Measurements from ENCODE around the gene GABBR2. TPM values are rescaled to one million over a fixed set of nuclear protein-coding genes. Genes with fewer than 3 reads are reported as not detected.

GABBR2 gene
- total RNA-seq, 2 donors from 2014 or later: not detected

DNA sequence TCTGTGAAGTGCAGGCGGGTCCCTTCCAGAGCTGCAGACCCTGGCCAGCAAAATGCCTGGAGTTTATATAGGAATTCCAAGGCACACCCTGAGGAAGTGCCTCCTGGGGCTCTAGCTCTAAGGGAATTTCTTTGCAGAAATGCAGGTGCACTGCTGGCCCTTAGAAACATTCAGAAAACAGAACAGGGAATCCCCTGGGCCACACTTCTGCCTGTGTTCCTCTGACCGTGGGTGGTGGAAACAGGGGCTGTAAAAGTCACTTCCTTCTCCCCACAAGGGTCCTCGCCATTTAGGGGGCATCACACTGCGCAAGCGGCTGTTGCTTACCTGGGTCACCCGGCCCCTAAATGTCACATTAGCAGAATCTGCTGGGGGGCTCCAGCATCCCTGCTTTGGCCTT, 312.5 kb downstream of the GABBR2 start:
- Mint-ChIP-seq H3K36me3 (ENCODE audit: low read depth) (no peaks in the 10 kb centered on the region), H3K9me3 (peaks cover 5% of the 10 kb centered on the region), H3K4me3 (no peak overlapping the region), H3K4me1 (peaks cover 5% of the 10 kb centered on the region), H3K27me3 (peaks cover 23% of the 10 kb centered on the region), H3K27ac (no peak overlapping the region)
- ATAC-seq (replicated peaks): no peak

DNA sequence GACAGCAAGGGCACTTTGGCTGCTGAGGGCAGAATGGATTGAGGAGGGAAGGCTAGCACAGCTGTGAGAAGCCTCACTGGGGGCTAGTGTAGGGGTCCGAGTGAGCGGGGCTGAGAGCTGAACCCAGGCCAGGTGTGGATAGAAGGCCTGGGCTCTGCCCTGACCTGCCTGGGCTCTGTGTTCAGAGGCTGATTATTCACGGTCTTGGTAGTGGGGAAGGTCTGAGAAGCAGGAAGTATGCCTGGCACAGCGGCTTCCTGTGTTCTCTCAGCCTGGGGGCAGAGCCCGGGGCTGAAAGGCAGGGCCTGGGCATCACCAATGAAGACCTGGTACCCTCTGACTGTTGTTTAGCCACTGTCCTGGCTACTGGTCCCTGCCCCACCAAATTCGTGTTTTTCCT, 316.9 kb downstream of the GABBR2 start:
- H3K9me3 Mint-ChIP-seq: peaks cover 5% of the 10 kb centered on the region
- H3K27ac Mint-ChIP-seq: peak overlapping the region; percentile 9
- ATAC-seq (replicated peaks): no peak
- H3K4me1 Mint-ChIP-seq: peaks cover 6% of the 10 kb centered on the region
- H3K27me3 Mint-ChIP-seq: peaks cover 10% of the 10 kb centered on the region
- no peaks in the 10 kb centered on the region for H3K36me3 Mint-ChIP-seq (ENCODE audit: low read depth)
- H3K4me3 Mint-ChIP-seq: no peak overlapping the region

DNA sequence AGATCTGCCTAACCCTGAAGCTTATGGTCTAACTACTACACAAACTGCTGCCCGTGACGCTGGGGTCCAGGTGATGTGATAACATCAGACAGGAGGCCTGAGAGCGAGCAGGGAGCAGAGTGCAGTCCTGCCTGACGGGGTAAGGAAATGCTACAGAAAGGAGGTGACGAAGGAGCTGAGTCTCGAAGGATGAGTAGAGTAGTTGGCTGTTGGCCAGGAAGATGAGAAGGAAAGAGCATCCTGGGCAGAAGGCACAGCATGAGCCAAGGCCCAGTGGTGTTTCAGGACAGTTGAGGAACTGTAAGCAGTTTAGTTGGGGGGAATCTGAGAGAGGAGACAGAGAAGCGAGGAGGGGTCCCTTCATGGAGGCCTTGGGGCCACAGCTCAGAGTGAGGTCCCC, 317.3 kb downstream of the GABBR2 start:
- no peak for ATAC-seq (replicated peaks)
- no peaks in the 10 kb centered on the region for H3K36me3 Mint-ChIP-seq (ENCODE audit: low read depth)
- H3K27ac Mint-ChIP-seq: peak overlapping the region; percentile 9
- H3K27me3 Mint-ChIP-seq: peaks cover 10% of the 10 kb centered on the region
- peaks cover 5% of the 10 kb centered on the region for H3K9me3 Mint-ChIP-seq
- H3K4me3 Mint-ChIP-seq: no peak overlapping the region
- peaks cover 6% of the 10 kb centered on the region for H3K4me1 Mint-ChIP-seq

DNA sequence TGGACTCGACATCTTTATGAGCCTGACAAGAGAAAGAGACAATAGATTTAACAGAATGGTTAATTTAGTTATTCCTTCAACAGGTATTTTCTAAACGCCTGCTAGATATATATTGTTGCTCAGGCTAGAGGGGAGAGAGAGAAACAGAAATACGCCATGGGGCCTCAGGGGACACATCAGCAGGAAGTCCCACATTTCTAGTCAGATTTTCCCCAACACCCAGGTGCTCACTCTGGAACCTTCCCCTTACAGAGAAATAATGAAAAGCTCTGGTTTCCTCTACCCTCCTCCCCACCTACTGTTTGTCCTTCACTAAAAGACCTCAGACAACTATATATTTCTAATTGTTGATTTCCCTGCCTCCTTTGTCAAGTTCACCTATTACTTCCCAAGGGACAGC, 323.0 kb downstream of the GABBR2 start:
- no peaks in the 10 kb centered on the region for H3K4me1 Mint-ChIP-seq
- H3K4me3 Mint-ChIP-seq: no peak overlapping the region
- no peaks in the 10 kb centered on the region for H3K36me3 Mint-ChIP-seq (ENCODE audit: low read depth)
- ATAC-seq (replicated peaks): no peak
- H3K27me3 Mint-ChIP-seq: peaks cover 3% of the 10 kb centered on the region
- no peaks in the 10 kb centered on the region for H3K9me3 Mint-ChIP-seq
- H3K27ac Mint-ChIP-seq: no peak overlapping the region

DNA sequence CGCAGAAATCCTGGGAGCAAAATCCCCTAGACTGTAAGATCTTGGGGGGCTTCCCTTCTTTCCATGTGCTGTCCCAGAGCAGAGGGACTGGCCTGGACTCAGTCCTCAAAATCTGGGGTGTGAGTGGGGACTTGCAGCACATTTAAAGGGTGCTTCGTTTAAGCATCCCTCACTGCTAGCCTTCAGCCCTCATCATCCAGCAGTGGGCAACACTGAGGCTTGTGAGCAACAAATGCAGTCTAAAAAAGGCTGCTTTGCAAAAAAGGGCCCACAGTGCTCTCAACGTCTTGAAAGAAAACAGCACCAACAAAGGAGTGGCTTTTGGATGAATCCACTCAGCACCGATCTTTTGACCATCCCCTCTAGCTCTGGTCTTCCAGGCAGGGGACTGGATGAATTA, 325.0 kb downstream of the GABBR2 start:
- Mint-ChIP-seq H3K4me1 (no peaks in the 10 kb centered on the region), H3K36me3 (ENCODE audit: low read depth) (no peaks in the 10 kb centered on the region), H3K27ac (no peak overlapping the region), H3K9me3 (no peaks in the 10 kb centered on the region), H3K27me3 (peaks cover 3% of the 10 kb centered on the region), H3K4me3 (no peak overlapping the region)
- no peak for ATAC-seq (replicated peaks)

DNA sequence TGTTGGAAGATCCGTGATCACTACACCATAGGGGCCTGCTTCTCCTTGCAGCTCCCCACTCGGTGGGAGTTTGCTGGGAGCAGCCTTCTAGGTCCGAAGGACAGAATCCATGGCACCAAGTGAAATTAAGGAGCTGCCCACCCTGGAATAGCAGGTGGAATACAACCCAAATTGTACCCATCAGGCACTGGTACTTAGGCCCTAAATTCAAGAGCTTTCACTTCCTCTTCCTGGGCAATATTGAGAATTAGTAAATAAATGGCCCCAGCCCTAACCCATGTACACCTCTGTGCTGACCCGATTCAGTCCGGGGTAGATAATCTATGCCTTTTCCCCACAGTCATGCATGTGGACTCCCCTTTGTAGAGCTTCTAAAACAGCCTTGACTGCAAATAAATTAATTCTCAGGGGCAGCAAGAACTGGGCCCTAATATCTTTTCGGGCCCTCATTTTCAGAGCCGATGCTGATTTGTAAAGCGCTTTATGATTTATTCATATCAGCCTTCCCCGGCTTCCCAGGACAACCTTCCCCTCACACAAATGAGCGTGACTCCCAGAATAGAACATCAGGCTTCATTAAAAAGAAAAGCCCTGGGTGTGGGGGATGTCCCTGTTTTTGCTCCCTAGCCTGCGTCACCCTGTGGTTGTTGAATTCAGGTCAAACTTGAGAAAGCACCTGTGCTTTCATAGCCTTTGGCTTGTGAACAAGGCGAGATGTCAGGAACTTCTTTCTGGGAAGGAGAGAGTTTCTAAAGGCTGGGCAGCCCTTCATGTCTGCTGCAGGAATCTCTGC, 327.2 kb downstream of the GABBR2 start:
- Mint-ChIP-seq H3K36me3 (ENCODE audit: low read depth) (no peaks in the 10 kb centered on the region), H3K27ac (no peak overlapping the region), H3K4me3 (no peak overlapping the region), H3K27me3 (peaks cover 3% of the 10 kb centered on the region), H3K4me1 (no peaks in the 10 kb centered on the region), H3K9me3 (no peaks in the 10 kb centered on the region)
- no peak for ATAC-seq (replicated peaks)

DNA sequence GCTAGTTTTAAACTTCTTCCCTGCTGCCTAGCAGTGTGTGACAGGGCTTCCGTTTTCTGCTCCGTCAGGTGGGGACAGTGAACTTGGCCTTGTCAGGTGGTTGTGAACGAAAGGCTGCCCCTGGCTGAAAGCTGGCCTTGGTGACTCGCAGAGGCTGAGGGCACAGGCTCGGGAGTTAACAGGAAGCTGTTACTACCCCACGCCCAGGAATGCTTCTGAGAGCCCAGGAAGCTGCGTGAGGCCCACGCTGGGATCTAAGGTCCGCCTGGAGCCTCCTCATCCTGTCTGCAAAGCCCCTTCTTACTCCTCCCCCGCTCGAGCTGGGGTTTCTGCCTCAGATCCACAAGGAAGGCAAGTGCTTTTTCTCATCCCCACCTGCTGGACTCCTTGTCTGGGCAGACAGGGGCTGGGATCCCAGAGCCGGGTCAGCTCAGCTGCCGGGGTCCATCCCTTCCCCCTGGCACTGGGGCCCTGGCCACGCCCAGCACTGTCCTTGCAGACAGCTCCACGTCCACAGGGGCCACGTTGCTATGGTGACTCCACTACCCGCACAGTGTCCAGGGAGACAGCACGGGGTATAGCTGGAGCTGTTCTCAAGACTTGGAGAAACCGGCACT, 328.6 kb downstream of the GABBR2 start:
- no peak for ATAC-seq (replicated peaks)
- H3K4me3 Mint-ChIP-seq: no peak overlapping the region
- H3K27ac Mint-ChIP-seq: no peak overlapping the region
- H3K36me3 Mint-ChIP-seq (ENCODE audit: low read depth): no peaks in the 10 kb centered on the region
- no peaks in the 10 kb centered on the region for H3K9me3 Mint-ChIP-seq
- no peaks in the 10 kb centered on the region for H3K4me1 Mint-ChIP-seq
- no peaks in the 10 kb centered on the region for H3K27me3 Mint-ChIP-seq

DNA sequence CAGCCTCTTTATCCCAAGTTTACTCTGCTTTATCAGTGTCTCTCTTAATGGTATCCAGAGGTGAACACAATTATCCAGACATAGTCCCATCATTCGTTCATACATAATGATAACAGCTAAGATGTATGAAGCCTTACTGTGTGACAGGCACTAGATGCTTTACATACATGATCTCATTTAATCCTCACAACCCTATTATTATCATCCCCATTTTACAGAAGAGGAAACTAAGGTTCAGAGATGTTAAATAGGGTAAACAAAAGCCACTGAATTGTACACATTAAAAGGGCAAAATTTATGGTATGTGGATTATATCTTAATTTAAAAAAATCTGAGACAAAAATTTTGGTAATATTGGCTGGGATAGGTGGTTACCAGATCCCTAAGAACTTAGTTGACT, 329.2 kb downstream of the GABBR2 start:
- Mint-ChIP-seq H3K27me3 (no peaks in the 10 kb centered on the region), H3K4me3 (no peak overlapping the region), H3K36me3 (ENCODE audit: low read depth) (no peaks in the 10 kb centered on the region), H3K4me1 (no peaks in the 10 kb centered on the region), H3K9me3 (no peaks in the 10 kb centered on the region), H3K27ac (no peak overlapping the region)
- ATAC-seq (replicated peaks): no peak

DNA sequence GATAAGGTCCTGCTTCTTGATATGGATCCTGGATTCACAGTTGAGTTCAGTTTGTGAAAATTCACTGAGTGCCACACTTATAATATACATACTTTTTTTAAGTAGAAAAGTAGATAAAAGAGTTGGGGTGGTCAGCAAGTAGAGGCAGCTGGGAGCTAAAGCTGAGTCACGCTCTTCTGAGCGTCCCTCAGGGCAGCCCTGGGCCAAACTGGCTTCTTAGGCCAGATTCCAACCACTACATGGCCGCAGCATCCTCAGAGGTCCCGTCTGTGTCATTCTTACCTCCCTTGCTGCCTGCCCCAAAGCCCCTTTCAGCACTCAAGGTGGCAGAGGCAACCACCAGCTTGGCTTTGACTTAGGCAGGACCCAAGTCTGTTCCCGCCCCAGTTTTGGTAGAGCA, 329.9 kb downstream of the GABBR2 start:
- H3K27ac Mint-ChIP-seq: no peak overlapping the region
- no peak for ATAC-seq (replicated peaks)
- H3K36me3 Mint-ChIP-seq (ENCODE audit: low read depth): no peaks in the 10 kb centered on the region
- H3K4me1 Mint-ChIP-seq: no peaks in the 10 kb centered on the region
- no peaks in the 10 kb centered on the region for H3K9me3 Mint-ChIP-seq
- no peaks in the 10 kb centered on the region for H3K27me3 Mint-ChIP-seq
- no peak overlapping the region for H3K4me3 Mint-ChIP-seq

DNA sequence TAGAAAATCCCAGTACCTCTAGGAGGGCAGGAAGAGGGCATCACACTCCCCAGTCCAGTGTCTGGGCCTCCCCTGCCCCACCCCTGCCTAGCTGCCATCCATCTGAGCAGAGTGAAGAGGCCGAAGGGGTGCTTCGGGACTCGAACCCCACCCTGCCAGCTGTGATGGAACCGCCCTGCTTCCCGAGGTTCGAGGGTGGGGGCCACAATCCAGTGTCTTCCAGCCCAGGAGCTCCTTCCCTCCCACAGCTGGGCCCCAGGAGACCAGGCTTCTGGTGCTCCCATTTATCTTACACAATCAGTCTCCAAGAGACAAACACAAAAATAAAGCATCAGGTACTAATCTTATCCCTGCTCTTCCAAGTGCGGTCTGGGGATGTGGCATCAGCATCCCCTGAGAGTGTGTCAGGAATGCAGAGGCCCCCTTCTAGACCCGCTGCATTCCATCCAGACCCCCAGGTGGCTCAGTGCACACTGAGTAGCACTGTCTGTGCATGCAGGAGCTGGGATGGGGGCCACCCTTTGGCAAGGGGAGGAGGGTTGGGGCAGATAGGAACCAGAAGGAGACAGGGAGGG, 330.4 kb downstream of the GABBR2 start:
- H3K9me3 Mint-ChIP-seq: no peaks in the 10 kb centered on the region
- H3K27me3 Mint-ChIP-seq: no peaks in the 10 kb centered on the region
- H3K4me3 Mint-ChIP-seq: no peak overlapping the region
- no peak overlapping the region for H3K27ac Mint-ChIP-seq
- no peaks in the 10 kb centered on the region for H3K4me1 Mint-ChIP-seq
- no peak for ATAC-seq (replicated peaks)
- no peaks in the 10 kb centered on the region for H3K36me3 Mint-ChIP-seq (ENCODE audit: low read depth)

DNA sequence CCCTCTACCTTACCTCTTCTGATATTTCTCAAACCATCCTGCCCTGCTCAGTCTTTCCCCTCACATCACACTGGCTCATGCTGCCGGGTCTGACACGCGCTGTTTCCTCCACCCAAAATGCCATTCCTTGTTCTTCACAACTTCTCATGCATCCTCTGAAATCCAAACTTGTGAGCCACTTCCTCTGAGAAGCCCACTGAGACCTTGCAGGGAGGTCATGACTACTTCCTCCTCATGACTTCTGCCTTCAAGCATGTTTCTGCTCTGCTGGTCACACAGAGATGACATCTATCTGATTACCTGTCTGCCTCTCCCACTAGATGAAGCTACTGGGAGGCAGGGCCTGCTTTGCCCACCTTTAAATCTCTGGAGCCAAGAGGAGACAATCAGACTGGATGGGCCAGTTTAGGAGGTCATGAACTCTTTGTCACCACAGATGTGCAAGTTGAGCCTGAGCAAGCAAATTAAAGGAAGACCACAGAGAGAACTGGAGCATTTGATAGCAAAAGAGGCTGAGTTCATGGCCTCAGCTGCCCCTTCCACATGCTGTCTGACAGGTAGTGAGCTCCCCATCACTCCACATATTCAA, 333.5 kb downstream of the GABBR2 start:
- no peak for ATAC-seq (replicated peaks)
- Mint-ChIP-seq H3K4me3 (no peak overlapping the region), H3K4me1 (no peaks in the 10 kb centered on the region), H3K9me3 (no peaks in the 10 kb centered on the region), H3K36me3 (ENCODE audit: low read depth) (no peaks in the 10 kb centered on the region), H3K27me3 (no peaks in the 10 kb centered on the region), H3K27ac (no peak overlapping the region)

DNA sequence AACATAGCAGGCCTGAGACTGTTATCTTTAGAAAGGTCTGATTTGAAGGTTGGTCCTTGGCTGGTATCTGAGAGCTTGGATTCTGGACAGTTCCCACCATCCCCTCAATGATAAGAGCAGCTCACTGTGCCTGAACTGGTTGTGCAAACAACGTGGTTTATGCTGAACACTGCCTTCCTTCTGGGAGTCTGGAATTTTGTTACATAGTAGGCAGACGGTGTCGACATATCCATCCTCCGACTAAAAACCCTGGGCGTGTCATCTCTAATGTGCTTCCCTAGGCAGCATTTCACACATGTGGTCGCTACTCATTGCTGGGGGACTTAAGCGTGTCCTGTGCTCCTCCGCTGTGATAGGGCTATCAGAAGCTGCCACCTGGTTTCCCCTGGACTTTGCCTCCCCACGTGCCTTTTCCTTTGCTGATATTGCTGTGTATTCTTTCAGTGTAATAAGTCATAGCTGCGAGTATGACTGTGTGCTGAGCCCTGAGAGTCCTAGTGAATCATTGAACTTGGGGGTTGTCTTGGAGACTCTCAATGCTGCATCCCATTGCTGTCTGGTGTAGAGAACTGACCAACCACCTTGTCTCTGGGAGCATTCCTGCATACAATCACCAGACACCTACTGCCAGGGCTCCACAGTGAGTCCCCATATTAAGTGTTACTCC, 334.2 kb downstream of the GABBR2 start:
- Mint-ChIP-seq H3K9me3 (no peaks in the 10 kb centered on the region), H3K27ac (no peak overlapping the region), H3K4me3 (no peak overlapping the region), H3K4me1 (no peaks in the 10 kb centered on the region), H3K36me3 (ENCODE audit: low read depth) (no peaks in the 10 kb centered on the region), H3K27me3 (no peaks in the 10 kb centered on the region)
- ATAC-seq (replicated peaks): no peak

DNA sequence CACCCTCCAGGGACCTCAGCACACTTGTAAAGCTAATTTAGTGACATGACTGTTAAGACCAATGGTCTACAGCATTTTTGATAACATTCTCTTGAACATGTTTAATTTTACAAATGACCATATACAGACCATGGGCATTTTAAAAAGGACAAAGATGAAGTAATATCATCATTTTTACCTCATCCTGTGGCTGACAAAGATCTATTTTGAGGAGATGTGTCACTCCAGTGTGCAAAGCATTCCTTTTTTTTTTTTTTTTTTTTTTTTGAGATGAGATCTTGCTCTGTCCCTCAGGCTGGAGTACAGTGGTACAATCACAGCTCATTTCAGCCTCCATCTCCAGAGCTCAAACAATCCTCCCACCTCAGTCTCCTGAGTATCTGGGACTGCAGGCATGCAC, 335.1 kb downstream of the GABBR2 start:
- H3K4me3 Mint-ChIP-seq: no peak overlapping the region
- no peaks in the 10 kb centered on the region for H3K27me3 Mint-ChIP-seq
- H3K9me3 Mint-ChIP-seq: no peaks in the 10 kb centered on the region
- ATAC-seq (replicated peaks): no peak
- no peaks in the 10 kb centered on the region for H3K4me1 Mint-ChIP-seq
- H3K36me3 Mint-ChIP-seq (ENCODE audit: low read depth): no peaks in the 10 kb centered on the region
- H3K27ac Mint-ChIP-seq: no peak overlapping the region

DNA sequence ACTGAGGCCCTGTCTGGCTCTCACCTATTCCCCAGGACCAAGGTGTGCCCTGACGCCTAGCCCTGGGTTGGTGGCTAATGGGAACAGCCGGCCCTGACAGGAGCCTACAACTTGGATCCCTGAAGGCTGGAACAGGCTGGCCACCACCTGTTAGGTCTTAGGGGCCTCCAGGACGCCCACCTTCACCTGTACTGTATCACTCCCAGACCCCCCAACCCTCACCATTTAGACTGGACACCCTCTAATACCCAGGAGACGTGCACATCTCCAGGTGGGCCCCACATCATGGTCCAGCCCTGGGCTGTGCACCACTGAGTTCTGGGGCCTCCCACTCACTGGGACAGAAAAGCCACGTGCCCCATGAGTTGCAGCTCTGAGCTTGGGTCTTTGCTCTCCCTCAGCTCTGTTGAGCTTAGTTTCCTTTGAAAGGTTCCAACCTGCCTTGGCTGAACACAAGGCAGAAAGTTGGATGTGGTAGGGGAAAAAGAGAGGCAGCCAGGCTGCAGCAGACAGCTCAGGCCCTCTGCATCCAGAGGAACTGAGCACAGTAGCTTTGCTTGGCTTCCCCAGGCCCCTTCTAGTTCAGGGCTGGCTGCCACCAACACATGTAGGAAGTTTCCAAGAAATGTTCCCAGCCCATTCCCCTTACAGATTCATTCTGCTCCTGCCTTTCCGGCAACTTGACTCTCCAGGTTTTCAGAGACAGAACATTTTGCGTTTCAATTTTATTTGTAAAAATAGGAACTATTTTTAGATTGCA, 336.5 kb downstream of the GABBR2 start:
- Mint-ChIP-seq H3K27me3 (peaks cover 9% of the 10 kb centered on the region), H3K36me3 (ENCODE audit: low read depth) (no peaks in the 10 kb centered on the region), H3K27ac (no peak overlapping the region), H3K9me3 (no peaks in the 10 kb centered on the region), H3K4me3 (no peak overlapping the region), H3K4me1 (no peaks in the 10 kb centered on the region)
- ATAC-seq (replicated peaks): no peak

Measured in activated T-helper 17 cell treated with anti-CD3 and anti-CD28 coated beads, Interleukin-2, amount 50 U/mL, for 72 hours (primary cell).